ENCODE results near the gene KATNBL1.
"Not testable (repeated sequence)": the region's sequence is repeated elsewhere in the genome, so short reads cannot be mapped to it uniquely, and the experiment has no call there.

DNA sequence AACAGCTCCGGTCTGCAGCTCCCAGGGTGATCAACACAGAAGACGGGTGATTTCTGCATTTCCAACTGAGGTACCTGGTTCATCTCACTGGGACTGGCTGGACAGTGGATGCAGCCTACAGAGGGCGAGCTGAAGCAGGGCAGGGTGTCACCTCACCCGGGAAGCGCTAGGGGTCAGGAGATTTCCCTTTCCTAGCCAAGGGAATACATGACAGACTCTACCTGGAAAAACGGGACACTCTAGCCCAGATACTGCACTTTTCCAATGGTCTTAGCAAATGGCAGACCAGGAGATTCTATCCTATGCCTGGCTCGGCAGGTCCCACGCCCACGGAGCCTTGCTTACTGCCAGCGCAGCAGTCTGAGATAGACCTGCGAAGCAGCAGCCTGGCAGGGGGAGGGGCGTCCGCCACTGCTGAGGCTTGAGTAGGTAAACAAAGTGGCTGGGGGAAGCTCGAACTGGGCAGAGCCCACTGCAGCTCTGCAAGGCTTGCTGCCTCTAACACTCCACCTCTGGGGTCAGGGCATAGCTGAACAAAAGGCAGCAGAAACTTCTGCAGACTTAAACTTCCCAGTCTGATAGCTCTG is 43.8 kb downstream of the KATNBL1 start:
- not testable (repeated sequence) for TF ChIP-seq POLR2A (conservative IDR thresholded peaks at IDR 0.05); ZBTB7A (IDR thresholded peaks at IDR 0.05; ENCODE audit: borderline replicate concordance, control insufficient read depth, low read depth, low read length); SIN3A (IDR thresholded peaks at IDR 0.05; ENCODE audit: borderline replicate concordance in 2 of 2, control insufficient read depth in 1 of 2, low read depth in 2 of 2, low read length in 2 of 2); KDM2B (CRISPR knock-in tag; IDR thresholded peaks at IDR 0.05)
- TF ChIP-seq, protein P1, sequence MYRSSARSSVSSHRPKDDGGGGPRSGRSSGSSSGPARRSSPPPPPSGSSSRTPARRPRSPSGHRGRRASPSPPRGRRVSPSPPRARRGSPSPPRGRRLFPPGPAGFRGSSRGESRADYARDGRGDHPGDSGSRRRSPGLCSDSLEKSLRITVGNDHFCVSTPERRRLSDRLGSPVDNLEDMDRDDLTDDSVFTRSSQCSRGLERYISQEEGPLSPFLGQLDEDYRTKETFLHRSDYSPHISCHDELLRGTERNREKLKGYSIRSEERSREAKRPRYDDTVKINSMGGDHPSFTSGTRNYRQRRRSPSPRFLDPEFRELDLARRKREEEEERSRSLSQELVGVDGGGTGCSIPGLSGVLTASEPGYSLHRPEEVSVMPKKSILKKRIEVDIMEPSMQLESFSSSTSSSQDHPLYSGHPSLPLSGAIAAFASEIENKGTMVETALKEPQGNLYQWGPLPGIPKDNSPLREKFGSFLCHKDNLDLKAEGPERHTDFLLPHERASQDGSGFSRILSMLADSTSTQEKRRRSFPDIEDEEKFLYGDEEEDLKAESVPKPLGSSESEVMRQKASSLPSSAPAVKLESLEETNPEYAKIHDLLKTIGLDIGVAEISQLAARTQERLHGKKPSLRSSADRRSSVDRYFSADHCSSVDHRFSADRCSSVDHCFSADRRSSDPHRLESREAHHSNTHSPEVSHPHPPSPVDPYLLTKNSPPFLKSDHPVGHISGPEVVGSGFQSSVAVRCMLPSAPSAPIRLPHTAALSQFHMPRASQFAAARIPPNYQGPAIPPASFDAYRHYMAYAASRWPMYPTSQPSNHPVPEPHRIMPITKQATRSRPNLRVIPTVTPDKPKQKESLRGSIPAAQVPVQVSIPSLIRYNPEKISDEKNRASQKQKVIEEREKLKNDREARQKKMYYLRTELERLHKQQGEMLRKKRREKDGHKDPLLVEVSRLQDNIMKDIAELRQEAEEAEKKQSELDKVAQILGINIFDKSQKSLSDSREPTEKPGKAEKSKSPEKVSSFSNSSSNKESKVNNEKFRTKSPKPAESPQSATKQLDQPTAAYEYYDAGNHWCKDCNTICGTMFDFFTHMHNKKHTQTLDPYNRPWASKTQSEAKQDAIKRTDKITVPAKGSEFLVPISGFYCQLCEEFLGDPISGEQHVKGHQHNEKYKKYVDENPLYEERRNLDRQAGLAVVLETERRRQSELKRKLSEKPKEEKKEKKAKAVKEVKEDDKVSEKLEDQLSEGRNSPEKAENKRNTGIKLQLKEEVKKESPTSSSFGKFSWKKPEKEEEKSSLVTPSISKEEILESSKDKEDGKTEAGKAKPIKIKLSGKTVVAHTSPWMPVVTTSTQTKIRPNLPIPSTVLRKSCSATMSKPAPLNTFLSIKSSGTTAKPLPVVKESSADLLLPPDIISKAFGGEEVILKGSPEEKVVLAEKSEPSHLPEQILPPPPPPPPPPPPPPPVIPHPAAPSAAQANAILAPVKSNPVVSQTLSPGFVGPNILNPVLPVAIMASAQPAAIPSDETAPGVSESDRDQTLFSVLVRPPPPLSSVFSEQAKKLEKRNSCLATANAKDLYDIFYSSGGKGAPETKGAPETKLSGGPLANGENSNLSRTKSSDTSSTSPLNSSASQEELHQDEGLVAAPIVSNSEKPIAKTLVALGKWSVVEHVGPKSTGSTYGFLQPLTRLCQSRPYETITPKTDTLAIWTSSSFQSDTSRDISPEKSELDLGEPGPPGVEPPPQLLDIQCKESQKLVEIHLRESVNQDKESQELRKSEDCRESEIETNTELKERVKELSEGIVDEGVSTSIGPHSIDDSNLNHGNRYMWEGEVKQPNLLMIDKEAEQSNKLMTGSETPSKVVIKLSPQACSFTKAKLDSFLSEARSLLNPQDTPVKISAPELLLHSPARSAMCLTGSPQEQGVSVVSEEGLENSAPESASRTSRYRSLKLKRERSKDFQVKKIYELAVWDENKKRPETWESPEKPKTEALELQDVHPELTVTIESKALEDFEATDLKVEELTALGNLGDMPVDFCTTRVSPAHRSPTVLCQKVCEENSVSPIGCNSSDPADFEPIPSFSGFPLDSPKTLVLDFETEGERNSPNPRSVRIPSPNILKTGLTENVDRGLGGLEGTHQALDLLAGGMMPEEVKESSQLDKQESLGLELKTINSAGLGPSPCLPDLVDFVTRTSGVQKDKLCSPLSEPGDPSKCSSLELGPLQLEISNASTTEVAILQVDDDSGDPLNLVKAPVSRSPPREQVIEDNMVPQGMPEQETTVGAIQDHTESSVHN (IDR thresholded peaks at IDR 0.05; ENCODE audit: borderline replicate concordance in 1 of 2, low read depth in 1 of 2): not testable (repeated sequence)

Measured in K562 (cell line).